ENCODE data around the gene NTN1.

Gene NTN1

DNA sequence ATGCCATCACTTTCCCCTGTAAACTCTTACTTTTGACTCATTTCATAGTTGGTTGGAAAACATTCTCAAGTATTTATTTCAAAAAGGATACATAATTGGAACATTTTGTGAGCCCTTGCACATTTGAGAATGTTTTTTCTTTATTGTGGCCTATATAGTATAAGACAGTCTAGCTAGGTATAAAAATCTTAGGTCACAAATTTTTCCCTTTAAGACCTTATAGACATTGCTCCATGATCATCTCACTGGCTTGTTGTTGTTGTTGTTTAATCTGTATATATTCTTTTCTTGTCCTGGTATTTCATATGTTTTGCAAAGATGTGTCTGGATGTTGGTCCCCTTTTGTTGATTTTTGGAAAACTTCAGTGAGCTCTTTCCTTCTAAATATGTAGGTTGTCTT lies 194.2 kb downstream of the NTN1 start:
- no peaks in the 10 kb centered on the region for H3K9me2 ChIP-seq (replicated peaks; ENCODE audit: control insufficient read depth, low read length)
- no peaks in the 10 kb centered on the region for H3K4me1 ChIP-seq (ENCODE audit: control insufficient read depth, low read length)
- no peaks in the 10 kb centered on the region for H3K79me2 ChIP-seq (ENCODE audit: control insufficient read depth, low read length)
- no peaks in the 10 kb centered on the region for H3K36me3 ChIP-seq (ENCODE audit: control insufficient read depth, low read length)
- H4K20me1 ChIP-seq (ENCODE audit: control insufficient read depth, insufficient read depth, low read depth, low read length) = no peaks in the 10 kb centered on the region
- H3F3A ChIP-seq (ENCODE audit: control insufficient read depth, insufficient read depth) = no peaks in the 10 kb centered on the region
- no peak overlapping the region for H3K27ac ChIP-seq (ENCODE audit: low read depth, low read length)
- TF ChIP-seq, protein P1, sequence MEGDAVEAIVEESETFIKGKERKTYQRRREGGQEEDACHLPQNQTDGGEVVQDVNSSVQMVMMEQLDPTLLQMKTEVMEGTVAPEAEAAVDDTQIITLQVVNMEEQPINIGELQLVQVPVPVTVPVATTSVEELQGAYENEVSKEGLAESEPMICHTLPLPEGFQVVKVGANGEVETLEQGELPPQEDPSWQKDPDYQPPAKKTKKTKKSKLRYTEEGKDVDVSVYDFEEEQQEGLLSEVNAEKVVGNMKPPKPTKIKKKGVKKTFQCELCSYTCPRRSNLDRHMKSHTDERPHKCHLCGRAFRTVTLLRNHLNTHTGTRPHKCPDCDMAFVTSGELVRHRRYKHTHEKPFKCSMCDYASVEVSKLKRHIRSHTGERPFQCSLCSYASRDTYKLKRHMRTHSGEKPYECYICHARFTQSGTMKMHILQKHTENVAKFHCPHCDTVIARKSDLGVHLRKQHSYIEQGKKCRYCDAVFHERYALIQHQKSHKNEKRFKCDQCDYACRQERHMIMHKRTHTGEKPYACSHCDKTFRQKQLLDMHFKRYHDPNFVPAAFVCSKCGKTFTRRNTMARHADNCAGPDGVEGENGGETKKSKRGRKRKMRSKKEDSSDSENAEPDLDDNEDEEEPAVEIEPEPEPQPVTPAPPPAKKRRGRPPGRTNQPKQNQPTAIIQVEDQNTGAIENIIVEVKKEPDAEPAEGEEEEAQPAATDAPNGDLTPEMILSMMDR (IDR thresholded peaks at IDR 0.05; ENCODE audit: low read depth, low read length, poor library complexity, severe bottlenecking) = no peak
- no peak for TF ChIP-seq EZH2phosphoT487 (IDR thresholded peaks at IDR 0.05; ENCODE audit: borderline replicate concordance, low read length)
- H3K9me3 ChIP-seq (ENCODE audit: control insufficient read depth, insufficient read depth, low read length) = peaks cover 14% of the 10 kb centered on the region
- no peak overlapping the region for H3K4me3 ChIP-seq (ENCODE audit: low read length)
- no peaks in the 10 kb centered on the region for H3K27me3 ChIP-seq (ENCODE audit: control insufficient read depth, low read length)
- no peak overlapping the region for H3K4me2 ChIP-seq (ENCODE audit: low read length)

DNA sequence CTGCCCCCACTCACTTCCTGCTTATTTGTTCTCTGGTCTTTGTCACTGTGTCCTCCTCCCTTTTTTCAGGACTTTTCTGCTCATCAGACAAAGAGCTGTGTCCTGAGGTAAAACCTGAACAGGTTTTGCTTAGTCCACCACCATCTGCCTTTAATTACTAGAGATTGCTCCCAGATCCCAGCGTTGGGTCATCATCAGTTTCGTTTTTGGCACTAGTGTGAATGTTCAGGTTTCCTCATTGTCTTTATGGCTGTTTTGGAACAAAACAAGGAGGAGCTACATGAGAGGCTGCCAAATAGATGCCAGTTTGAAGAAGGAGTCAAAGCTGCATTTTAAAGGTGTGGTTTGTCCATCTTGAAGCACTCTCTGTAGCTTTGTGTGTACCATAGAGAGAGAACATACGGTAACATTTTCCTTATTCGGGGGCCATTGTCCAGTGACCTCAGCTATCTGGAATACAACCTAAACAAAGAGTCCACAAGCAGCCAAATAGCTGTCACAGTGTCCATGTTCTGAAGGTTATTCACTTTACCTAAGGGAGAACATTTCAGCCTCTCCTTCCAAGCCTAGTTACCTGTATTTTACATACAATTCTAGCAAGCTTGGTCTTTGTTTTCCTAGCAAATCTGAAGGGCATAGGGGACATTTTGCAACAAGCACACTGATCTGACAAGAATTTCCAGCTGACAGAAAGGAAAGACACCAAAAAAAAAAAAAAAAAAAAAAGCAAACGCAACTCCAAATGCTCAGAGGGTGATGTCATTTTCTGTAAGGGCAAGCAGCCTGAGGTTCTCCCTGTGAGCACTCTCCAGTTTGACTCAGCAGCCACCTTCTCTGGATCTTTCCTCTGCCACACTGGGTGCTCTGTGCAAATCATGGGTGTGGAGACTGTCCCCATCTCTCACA lies 196.1 kb downstream of the NTN1 start:
- Histone ChIP-seq H3K4me3 (ENCODE audit: low read length) (no peak overlapping the region), H3K79me2 (ENCODE audit: control insufficient read depth, low read length) (no peaks in the 10 kb centered on the region), H3K9me2 (replicated peaks; ENCODE audit: control insufficient read depth, low read length) (no peaks in the 10 kb centered on the region), H3K9me3 (ENCODE audit: control insufficient read depth, insufficient read depth, low read length) (peaks cover 14% of the 10 kb centered on the region), H3K4me2 (ENCODE audit: low read length) (no peak overlapping the region), H3K36me3 (ENCODE audit: control insufficient read depth, low read length) (no peaks in the 10 kb centered on the region), H3K27ac (ENCODE audit: low read depth, low read length) (no peak overlapping the region), H3K4me1 (ENCODE audit: control insufficient read depth, low read length) (no peaks in the 10 kb centered on the region), H4K20me1 (ENCODE audit: control insufficient read depth, insufficient read depth, low read depth, low read length) (no peaks in the 10 kb centered on the region), H3K27me3 (ENCODE audit: control insufficient read depth, low read length) (no peaks in the 10 kb centered on the region), H3F3A (ENCODE audit: control insufficient read depth, insufficient read depth) (no peaks in the 10 kb centered on the region)
- no peak for TF ChIP-seq EZH2phosphoT487 (IDR thresholded peaks at IDR 0.05; ENCODE audit: borderline replicate concordance, low read length)
- TF ChIP-seq, protein P1 (IDR thresholded peaks at IDR 0.05; ENCODE audit: low read depth, low read length, poor library complexity, severe bottlenecking) = no peak

DNA sequence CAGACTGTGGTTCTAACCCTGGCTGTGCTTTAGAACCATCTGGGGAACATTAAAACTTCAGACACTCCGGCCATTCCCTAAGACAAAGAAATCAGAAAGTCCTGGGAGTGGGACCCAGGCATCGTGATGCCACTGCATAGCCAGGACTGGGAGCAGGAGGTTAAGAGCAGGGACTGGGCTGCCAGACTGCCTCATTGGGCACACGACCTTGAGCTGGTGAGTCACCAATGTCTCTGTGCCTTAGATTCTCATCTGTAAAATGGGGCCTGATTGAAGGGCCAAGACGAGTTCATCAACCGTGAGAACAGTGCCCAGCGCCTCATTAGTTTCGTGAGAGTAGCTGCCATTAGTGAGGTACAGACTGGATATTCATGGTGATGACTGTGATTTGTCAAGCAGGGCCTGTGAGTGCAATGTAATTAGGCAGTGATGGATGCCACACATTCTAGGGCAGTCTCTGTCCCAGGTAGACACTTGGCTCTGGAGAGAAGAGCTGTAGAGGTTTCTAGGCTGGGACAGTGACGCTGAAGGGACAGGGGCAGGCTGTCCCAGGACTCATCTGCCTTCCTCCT lies 196.8 kb downstream of the NTN1 start:
- no peaks in the 10 kb centered on the region for H3K4me1 ChIP-seq (ENCODE audit: control insufficient read depth, low read length)
- no peaks in the 10 kb centered on the region for H4K20me1 ChIP-seq (ENCODE audit: control insufficient read depth, insufficient read depth, low read depth, low read length)
- TF ChIP-seq, protein P1 (IDR thresholded peaks at IDR 0.05; ENCODE audit: low read depth, low read length, poor library complexity, severe bottlenecking) = no peak
- H3K4me2 ChIP-seq (ENCODE audit: low read length) = no peak overlapping the region
- no peak overlapping the region for H3K4me3 ChIP-seq (ENCODE audit: low read length)
- H3K27ac ChIP-seq (ENCODE audit: low read depth, low read length) = no peak overlapping the region
- H3K27me3 ChIP-seq (ENCODE audit: control insufficient read depth, low read length) = no peaks in the 10 kb centered on the region
- no peaks in the 10 kb centered on the region for H3K79me2 ChIP-seq (ENCODE audit: control insufficient read depth, low read length)
- H3K9me3 ChIP-seq (ENCODE audit: control insufficient read depth, insufficient read depth, low read length) = peaks cover 14% of the 10 kb centered on the region
- H3K9me2 ChIP-seq (replicated peaks; ENCODE audit: control insufficient read depth, low read length) = no peaks in the 10 kb centered on the region
- no peaks in the 10 kb centered on the region for H3K36me3 ChIP-seq (ENCODE audit: control insufficient read depth, low read length)
- no peaks in the 10 kb centered on the region for H3F3A ChIP-seq (ENCODE audit: control insufficient read depth, insufficient read depth)

All from DOHH2 (cell line).